Measurements from ENCODE around the gene JADE1. TPM values are rescaled to one million over a fixed set of nuclear protein-coding genes. Genes with fewer than 3 reads are reported as not detected.

JADE1 gene
- total and polyA plus RNA-seq, 2 of the 13 experiments (the other 11 are each of a cell fraction or from before 2014, with no cell fraction given), result 5.4 to 19.3 TPM

- TF ChIP-seq, protein P1, sequence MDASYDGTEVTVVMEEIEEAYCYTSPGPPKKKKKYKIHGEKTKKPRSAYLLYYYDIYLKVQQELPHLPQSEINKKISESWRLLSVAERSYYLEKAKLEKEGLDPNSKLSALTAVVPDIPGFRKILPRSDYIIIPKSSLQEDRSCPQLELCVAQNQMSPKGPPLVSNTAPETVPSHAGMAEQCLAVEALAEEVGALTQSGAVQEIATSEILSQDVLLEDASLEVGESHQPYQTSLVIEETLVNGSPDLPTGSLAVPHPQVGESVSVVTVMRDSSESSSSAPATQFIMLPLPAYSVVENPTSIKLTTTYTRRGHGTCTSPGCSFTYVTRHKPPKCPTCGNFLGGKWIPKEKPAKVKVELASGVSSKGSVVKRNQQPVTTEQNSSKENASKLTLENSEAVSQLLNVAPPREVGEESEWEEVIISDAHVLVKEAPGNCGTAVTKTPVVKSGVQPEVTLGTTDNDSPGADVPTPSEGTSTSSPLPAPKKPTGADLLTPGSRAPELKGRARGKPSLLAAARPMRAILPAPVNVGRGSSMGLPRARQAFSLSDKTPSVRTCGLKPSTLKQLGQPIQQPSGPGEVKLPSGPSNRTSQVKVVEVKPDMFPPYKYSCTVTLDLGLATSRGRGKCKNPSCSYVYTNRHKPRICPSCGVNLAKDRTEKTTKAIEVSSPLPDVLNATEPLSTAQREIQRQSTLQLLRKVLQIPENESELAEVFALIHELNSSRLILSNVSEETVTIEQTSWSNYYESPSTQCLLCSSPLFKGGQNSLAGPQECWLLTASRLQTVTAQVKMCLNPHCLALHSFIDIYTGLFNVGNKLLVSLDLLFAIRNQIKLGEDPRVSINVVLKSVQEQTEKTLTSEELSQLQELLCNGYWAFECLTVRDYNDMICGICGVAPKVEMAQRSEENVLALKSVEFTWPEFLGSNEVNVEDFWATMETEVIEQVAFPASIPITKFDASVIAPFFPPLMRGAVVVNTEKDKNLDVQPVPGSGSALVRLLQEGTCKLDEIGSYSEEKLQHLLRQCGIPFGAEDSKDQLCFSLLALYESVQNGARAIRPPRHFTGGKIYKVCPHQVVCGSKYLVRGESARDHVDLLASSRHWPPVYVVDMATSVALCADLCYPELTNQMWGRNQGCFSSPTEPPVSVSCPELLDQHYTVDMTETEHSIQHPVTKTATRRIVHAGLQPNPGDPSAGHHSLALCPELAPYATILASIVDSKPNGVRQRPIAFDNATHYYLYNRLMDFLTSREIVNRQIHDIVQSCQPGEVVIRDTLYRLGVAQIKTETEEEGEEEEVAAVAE (CRISPR knock-in tag; IDR thresholded peaks at IDR 0.05; ENCODE audit: borderline replicate concordance), result no peak
- TF ChIP-seq POGZ (CRISPR knock-in tag; IDR thresholded peaks at IDR 0.05) (peak; percentile 56), ZNF83 (CRISPR knock-in tag; IDR thresholded peaks at IDR 0.05; ENCODE audit: borderline replicate concordance) (no peak), FOXO1 (CRISPR knock-in tag; IDR thresholded peaks at IDR 0.05) (no peak), ZZZ3 (CRISPR knock-in tag; IDR thresholded peaks at IDR 0.05; ENCODE audit: borderline replicate concordance) (0 out of 2 replicates have a peak, but pooled peaks have one; percentile 45), RBFOX2 (IDR thresholded peaks at IDR 0.05; ENCODE audit: low read depth, low read length) (peak; percentile 75), STAG1 (CRISPR knock-in tag; IDR thresholded peaks at IDR 0.05) (peak; percentile 65), KAT7 (CRISPR knock-in tag; IDR thresholded peaks at IDR 0.05; ENCODE audit: borderline replicate concordance) (0 out of 2 replicates have a peak, but pooled peaks have one; percentile 34), ZNF274 (CRISPR knock-in tag; IDR thresholded peaks at IDR 0.05) (0 out of 2 replicates have a peak, but pooled peaks have one; percentile 53), TFAP4 (IDR thresholded peaks at IDR 0.05; ENCODE audit: borderline replicate concordance, low read depth) (0 out of 2 replicates have a peak, but pooled peaks have one; percentile 9), SOX6 (IDR thresholded peaks at IDR 0.05) (no peak), SOX6 (CRISPR knock-in tag; IDR thresholded peaks at IDR 0.05) (peak; percentile 56; the same call in 1 of the 2 replicates), SMC3 (IDR thresholded peaks at IDR 0.05; ENCODE audit: low read length) (peak; percentile 67)
- TF ChIP-seq, protein P2, sequence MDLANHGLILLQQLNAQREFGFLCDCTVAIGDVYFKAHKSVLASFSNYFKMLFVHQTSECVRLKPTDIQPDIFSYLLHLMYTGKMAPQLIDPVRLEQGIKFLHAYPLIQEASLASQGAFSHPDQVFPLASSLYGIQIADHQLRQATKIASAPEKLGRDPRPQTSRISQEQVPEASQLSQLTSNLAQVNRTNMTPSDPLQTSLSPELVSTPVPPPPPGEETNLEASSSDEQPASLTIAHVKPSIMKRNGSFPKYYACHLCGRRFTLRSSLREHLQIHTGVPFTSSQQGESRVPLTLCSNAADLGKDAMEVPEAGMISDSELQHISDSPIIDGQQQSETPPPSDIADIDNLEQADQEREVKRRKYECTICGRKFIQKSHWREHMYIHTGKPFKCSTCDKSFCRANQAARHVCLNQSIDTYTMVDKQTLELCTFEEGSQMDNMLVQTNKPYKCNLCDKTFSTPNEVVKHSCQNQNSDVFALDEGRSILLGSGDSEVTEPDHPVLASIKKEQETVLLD (CRISPR knock-in tag; IDR thresholded peaks at IDR 0.05; ENCODE audit: low read depth), result peak; percentile 83
- TF ChIP-seq, protein P3, sequence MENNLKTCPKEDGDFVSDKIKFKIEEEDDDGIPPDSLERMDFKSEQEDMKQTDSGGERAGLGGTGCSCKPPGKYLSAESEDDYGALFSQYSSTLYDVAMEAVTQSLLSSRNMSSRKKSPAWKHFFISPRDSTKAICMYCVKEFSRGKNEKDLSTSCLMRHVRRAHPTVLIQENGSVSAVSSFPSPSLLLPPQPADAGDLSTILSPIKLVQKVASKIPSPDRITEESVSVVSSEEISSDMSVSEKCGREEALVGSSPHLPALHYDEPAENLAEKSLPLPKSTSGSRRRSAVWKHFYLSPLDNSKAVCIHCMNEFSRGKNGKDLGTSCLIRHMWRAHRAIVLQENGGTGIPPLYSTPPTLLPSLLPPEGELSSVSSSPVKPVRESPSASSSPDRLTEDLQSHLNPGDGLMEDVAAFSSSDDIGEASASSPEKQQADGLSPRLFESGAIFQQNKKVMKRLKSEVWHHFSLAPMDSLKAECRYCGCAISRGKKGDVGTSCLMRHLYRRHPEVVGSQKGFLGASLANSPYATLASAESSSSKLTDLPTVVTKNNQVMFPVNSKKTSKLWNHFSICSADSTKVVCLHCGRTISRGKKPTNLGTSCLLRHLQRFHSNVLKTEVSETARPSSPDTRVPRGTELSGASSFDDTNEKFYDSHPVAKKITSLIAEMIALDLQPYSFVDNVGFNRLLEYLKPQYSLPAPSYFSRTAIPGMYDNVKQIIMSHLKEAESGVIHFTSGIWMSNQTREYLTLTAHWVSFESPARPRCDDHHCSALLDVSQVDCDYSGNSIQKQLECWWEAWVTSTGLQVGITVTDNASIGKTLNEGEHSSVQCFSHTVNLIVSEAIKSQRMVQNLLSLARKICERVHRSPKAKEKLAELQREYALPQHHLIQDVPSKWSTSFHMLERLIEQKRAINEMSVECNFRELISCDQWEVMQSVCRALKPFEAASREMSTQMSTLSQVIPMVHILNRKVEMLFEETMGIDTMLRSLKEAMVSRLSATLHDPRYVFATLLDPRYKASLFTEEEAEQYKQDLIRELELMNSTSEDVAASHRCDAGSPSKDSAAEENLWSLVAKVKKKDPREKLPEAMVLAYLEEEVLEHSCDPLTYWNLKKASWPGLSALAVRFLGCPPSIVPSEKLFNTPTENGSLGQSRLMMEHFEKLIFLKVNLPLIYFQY (CRISPR knock-in tag; IDR thresholded peaks at IDR 0.05; ENCODE audit: borderline replicate concordance), result 0 out of 2 replicates have a peak, but pooled peaks have one; percentile 68
- TF ChIP-seq, protein P4, sequence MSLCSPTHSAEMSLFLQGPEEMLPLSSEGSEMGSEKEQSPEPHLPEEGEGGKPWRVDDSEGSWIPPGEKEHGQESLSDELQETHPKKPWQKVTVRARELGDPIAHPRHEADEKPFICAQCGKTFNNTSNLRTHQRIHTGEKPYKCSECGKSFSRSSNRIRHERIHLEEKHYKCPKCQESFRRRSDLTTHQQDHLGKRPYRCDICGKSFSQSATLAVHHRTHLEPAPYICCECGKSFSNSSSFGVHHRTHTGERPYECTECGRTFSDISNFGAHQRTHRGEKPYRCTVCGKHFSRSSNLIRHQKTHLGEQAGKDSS (CRISPR knock-in tag; IDR thresholded peaks at IDR 0.05; ENCODE audit: borderline replicate concordance, low read depth), result peak; percentile 70; the same call in 1 of the 2 replicates
Measured at GRCh38 chr4:128809477-128810330, at the start of gene JADE1 (continued).
